ENCODE data around the gene DRC1.

DRC1 gene

GRCh38 chr2:26479131-26479788 lies 77.5 kb downstream of the DRC1 start:
- DNase-seq = no peak

DNA sequence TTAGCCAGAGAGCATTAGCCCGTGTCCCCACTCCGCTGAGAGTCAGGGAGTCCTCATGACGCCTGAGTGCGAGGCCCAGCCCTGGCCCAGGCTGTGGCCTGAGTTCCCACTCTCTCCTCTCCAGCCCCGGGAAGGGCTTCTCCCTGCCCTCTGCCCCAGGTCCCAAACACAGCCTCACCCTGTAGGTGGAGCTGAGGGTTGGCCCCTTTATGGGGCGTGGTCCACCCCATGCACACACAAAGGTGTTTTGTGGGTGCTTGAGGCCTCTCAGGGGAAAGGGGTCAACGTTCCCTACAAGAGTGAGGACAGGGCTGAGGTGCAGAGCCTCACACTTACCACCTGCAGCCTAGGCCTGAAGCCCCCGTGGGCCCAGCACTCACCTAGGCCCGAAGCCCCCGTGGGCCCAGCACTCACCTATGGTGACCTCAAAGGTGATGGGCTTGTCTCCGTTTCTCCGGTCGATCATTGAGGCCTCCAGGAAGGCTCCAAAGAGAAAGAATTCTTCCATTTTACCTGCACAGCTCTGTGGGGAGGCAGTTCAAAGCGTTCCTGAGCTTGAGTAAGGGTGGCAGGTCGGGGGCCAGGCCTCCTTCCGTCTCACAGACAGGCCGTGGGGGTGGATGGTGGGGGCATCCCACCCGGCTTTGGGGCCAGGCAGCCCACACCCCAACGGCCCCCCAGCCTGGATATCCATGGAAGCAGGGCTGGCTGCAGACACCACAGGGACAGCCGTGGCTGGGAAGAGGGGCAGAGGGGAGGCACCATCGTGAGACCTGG lies 78.3 kb downstream of the DRC1 start:
- DNase-seq = no peak

GRCh38 chr2:26480566-26481423 lies 79.1 kb downstream of the DRC1 start:
- DNase-seq = no peak

- no peak for DNase-seq
These were observed 80.0 kb downstream of the DRC1 start for GRCh38 chr2:26481706-26482105.

DNA sequence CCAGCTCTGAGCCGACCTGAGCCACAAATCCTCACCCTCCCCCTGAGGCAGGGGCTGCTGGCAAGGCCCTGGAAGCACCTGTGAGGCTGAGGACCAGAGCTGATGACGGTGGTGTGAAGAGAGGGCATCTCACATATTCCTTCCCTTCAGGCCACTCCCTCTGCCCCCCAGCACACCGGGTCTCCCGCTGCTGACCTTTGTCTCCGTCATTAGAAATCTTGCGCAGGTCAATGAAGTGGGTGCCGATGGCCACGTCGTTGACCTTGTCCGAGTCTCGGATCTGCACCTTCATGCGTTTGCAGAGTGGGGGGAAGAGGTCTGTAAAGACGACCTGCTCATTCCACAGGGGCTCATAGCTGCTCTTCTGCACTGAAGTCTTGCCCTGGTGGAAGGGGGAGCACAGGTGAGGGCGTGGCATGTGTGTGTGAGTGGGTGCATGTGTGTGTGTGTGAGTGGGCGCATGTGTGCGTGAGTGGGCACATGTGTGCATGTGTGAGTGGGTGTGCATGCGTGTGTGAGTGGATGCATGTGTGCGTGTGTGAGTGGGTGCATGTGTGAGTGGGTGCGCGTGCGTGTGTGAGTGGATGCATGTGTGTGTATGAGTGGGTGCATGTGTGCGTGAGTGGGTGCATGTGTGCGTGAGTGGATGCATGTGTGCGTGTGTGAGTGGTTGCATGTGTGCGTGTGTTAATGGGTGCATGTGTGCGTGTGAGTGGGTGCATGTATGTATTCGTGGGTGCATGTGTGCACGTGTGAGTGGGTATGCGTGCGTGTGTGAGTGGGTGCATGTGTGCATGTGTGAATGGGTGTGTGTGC lies 80.7 kb downstream of the DRC1 start:
- DNase-seq = no peak

- DNase-seq = no peak
These were observed 81.3 kb downstream of the DRC1 start for GRCh38 chr2:26483027-26483326.

DNA sequence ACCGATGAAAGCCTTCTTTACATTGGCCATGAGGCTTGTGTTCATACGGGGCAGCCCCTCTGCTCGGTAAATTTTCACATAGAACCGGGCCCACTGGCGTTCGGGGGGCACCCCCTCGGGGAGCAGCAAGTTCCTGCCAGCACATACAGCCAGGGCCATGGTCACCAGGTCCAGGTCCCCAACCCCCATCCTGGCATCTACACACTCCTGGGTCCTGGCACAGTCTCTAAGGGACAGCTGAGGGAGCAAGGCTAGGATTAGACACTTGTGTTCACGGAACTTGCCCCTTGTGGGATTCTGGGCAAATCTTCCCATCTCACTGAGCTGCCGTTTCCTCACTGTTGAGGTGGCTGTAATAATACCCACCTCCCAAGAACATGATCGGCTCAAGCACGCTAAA lies 81.8 kb downstream of the DRC1 start:
- DNase-seq = no peak

GRCh38 chr2:26483957-26484565 lies 82.3 kb downstream of the DRC1 start:
- DNase-seq = no peak

GRCh38 chr2:26484579-26484978 lies 82.9 kb downstream of the DRC1 start:
- no peak for DNase-seq

DNA sequence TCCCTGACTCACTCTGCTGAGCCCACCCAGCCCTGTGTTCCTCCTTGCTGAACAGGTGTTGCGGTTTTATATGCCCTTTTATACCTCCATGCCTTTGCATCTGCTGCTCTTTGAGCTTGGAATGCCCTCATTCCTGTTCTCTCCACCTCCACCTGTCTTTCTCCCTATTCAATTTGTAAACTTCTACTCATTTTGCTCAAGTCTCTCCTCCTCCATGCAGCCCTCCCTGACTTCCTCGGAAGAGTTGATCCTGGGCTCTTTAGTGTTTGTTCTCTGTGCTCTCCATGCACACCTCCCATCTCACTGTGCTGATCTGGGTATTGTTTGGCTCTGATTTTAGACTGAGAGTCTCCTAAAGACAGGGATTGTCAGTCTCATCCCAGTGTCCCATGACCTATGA lies 83.4 kb downstream of the DRC1 start:
- no peak for DNase-seq

GRCh38 chr2:26485725-26486418 lies 84.2 kb downstream of the DRC1 start:
- no peak for DNase-seq

DNA sequence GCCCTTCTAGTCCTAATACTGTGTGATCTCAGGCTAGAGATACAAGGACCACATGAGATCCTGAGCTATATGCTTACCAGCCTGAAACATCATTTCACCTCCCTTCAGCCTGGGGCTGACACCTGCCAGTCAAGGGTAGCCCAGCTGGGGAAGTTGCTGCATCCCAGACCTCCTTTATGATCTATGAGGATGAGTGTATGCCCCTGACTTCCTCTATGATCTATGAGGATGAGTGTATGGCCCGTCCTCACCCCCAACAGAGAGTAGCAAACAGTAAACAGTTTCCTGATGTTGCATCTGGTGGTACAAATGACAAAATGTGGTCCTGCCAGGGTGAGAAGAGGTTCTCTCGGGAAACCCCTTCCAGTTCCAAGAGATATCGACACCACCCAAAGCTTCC lies 85.1 kb downstream of the DRC1 start:
- no peak for DNase-seq

GRCh38 chr2:26487192-26487591 lies 85.5 kb downstream of the DRC1 start:
- DNase-seq = no peak

- no peak for DNase-seq
These were observed 86.9 kb downstream of the DRC1 start for GRCh38 chr2:26488463-26489212.

DNA sequence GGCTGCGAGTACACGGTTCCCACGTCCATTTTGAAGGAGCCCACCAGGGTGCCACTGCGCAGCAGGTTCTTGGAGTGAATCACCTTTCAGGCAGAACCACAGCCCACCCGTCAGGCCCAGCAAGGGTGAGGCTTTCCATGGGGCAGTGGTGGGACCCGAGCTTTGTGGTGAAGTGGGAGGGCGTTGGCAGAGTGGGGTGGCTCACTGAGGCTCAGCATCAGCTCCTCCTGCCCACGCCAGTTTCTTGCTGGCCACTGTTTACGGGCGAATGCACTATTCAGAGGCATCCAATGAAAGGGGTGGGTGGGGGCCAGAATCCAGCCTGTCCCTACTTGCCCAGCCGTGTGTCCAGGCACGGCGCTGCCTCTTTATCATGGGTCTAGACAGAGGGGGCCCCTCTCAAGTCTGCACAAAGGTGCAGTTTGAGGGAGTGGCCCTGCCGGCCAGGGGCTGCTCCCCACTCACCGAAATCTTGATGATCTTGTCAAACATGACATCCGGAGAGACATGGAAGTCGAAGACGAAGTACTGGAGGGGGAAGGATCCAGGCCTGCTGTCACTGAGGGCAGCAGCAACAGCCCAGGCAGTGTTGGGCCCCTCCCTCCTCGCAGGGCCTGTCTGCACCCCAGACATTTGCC lies 87.6 kb downstream of the DRC1 start:
- DNase-seq = no peak

- DNase-seq = no peak
These were observed 89.9 kb downstream of the DRC1 start for GRCh38 chr2:26491563-26492167.

- DNase-seq = no peak
These were observed 91.2 kb downstream of the DRC1 start for GRCh38 chr2:26492749-26493515.

- no peak for DNase-seq
These were observed 91.8 kb downstream of the DRC1 start for GRCh38 chr2:26493566-26493965.

GRCh38 chr2:26494199-26494598 lies 92.5 kb downstream of the DRC1 start:
- DNase-seq = no peak
